CD4-positive, alpha-beta T cell (primary cell): ENCODE data around the gene ARHGAP15. TPM values are rescaled to one million over a fixed set of nuclear protein-coding genes. Genes with fewer than 3 reads are reported as not detected.

ENCODE experiments used
- ATAC-seq: fragments of 200-7000 bp; cut with Tn5 transposase; one replicate; pipeline ENCODE4 v1.10.0; 2022; ENCODE audit warnings: mild to moderate bottlenecking; ENCODE audit not compliant: poor library complexity
- CTCF ChIA-PET: fragments of 350-600 bp; sonication (Branson Sonifier 250); formaldehyde crosslinking; loops from one replicate; lab custom pipeline; 2021; ENCODE audit warnings: antibody characterized with exemption, inconsistent platforms; lab: Charles Lee
- POLR2A ChIA-PET: fragments of 350-600 bp; sonication (Branson Sonifier 250); formaldehyde crosslinking; loops from one replicate; lab custom pipeline; 2021; ENCODE audit warnings: antibody characterized with exemption, inconsistent platforms; lab: Charles Lee
- DNase-seq, 14 experiments: peaks; one replicate each; pipeline ENCODE4 v3.0.0-alpha.2; 2013 to 2020; ENCODE audit warnings: mixed read lengths in 2 of 14
- H3K27ac ChIP-seq, 2 donors: one replicate each; pipeline versions ENCODE4 v1.5.1 to v1.7.0; 2013; ENCODE audit warnings: low read length in 2 of 2, low read depth in 1 of 2, mild to moderate bottlenecking in 1 of 2
- H3K27me3 ChIP-seq, 2 experiments: 1 replicate in 1 of 2; 2 replicates in 1 of 2; pipeline versions ENCODE4 v1.6.1 to v1.7.0; 2013; ENCODE audit warnings: low read length in 2 of 2, control low read depth in 1 of 2, mild to moderate bottlenecking in 1 of 2, moderate library complexity in 1 of 2; ENCODE audit not compliant: insufficient read depth in 2 of 2, control insufficient read depth in 1 of 2
- H3K36me3 ChIP-seq: one replicate; pipeline ENCODE4 v1.6.1; 2013; ENCODE audit warnings: low read length, control low read depth; ENCODE audit not compliant: insufficient read depth
- H3K4me1 ChIP-seq: one replicate; pipeline ENCODE4 v1.6.1; 2013; ENCODE audit warnings: low read length, control low read depth; ENCODE audit not compliant: insufficient read depth
- H3K4me3 ChIP-seq: one replicate; pipeline ENCODE4 v1.5.1; 2013; ENCODE audit warnings: mild to moderate bottlenecking, low read length, moderate library complexity
- H3K9me3 ChIP-seq, 2 experiments: 1 replicate in 1 of 2; 2 replicates in 1 of 2; pipeline versions ENCODE4 v1.6.1 to v1.7.0; 2013; ENCODE audit warnings: low read length in 2 of 2, mild to moderate bottlenecking in 2 of 2, control low read depth in 1 of 2, moderate library complexity in 1 of 2; ENCODE audit not compliant: control insufficient read depth in 1 of 2, insufficient read depth in 1 of 2
- H3K27ac Mint-ChIP-seq: one replicate; pipeline ENCODE4 v1.8.0; 2020; ENCODE audit warnings: mixed read lengths
- H3K27me3 Mint-ChIP-seq: one replicate; pipeline ENCODE4 v1.8.0; 2021; ENCODE audit warnings: mixed read lengths
- H3K36me3 Mint-ChIP-seq: one replicate; pipeline ENCODE4 v1.8.0; 2021; ENCODE audit warnings: low read depth, mixed read lengths
- H3K4me1 Mint-ChIP-seq: one replicate; pipeline ENCODE4 v1.8.0; 2021; ENCODE audit warnings: low read depth, mixed read lengths
- H3K4me3 Mint-ChIP-seq: one replicate; pipeline ENCODE4 v1.8.0; 2020; ENCODE audit warnings: mild to moderate bottlenecking, mixed read lengths
- H3K9me3 Mint-ChIP-seq: one replicate; pipeline ENCODE4 v1.8.0; 2020; ENCODE audit warnings: mixed read lengths
- intact Hi-C, 2 experiments: fragments of 100-400 bp; cut with DNase I in 1 of 2; cut with micrococcal nuclease in 1 of 2; formaldehyde crosslinking; loops; one replicate each; pipeline versions ENCODE4 v1.15.1 to v1.9.0; 2023 to 2025; cut with DNase I, micrococcal nuclease
- total RNA-seq, 174 experiments: library from RNA in 2 of 174; stranded (reverse) in 2 of 174; gene quantifications; one replicate each; pipeline ENCODE4 v1.2.3 and lab custom pipeline; 2021 to 2026
- TF ChIP-seq, protein P1 (sequence below): fragments of 200-600 bp; IDR thresholded peaks from one replicate; pipeline ENCODE4 v1.8.0; 2022; ENCODE audit warnings: antibody characterized with exemption, mild to moderate bottlenecking

The ARHGAP15 gene
- total RNA-seq, 2 experiments from 2014 or later: 158 to 165 TPM

DNA sequence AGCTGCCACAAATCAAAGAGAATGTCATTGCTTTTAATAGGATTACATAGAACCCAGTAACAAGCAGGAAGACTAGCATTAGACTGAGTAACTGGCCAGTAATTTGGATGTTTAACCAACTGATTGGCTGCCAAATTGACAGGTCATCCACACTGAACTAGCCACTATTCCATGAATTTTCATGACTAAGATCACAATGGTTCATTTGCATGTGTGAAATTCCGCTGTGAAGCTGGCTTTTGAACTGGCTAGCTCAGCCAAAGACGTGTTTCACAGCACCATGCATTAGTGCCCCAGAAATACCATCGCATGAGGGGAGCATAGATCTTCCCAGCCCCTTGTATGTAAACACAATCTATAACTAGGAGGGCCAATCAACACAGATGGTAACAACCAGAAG is 649.8 kb downstream of the ARHGAP15 start:
- Histone ChIP-seq H3K4me3 (no peak overlapping the region), H3K9me3 (no peaks in the 10 kb centered on the region), H3K27ac (no peak overlapping the region), H3K36me3 (no peaks in the 10 kb centered on the region), H3K4me1 (no peaks in the 10 kb centered on the region), H3K27me3 (no peaks in the 10 kb centered on the region)
- ATAC-seq: no peak
- Mint-ChIP-seq H3K9me3 (no peaks in the 10 kb centered on the region), H3K27ac (no peak overlapping the region), H3K4me1 (no peaks in the 10 kb centered on the region), H3K36me3 (no peaks in the 10 kb centered on the region), H3K27me3 (no peaks in the 10 kb centered on the region), H3K4me3 (no peak overlapping the region)
- POLR2A ChIA-PET: no interaction called here
- TF ChIP-seq, protein P1, sequence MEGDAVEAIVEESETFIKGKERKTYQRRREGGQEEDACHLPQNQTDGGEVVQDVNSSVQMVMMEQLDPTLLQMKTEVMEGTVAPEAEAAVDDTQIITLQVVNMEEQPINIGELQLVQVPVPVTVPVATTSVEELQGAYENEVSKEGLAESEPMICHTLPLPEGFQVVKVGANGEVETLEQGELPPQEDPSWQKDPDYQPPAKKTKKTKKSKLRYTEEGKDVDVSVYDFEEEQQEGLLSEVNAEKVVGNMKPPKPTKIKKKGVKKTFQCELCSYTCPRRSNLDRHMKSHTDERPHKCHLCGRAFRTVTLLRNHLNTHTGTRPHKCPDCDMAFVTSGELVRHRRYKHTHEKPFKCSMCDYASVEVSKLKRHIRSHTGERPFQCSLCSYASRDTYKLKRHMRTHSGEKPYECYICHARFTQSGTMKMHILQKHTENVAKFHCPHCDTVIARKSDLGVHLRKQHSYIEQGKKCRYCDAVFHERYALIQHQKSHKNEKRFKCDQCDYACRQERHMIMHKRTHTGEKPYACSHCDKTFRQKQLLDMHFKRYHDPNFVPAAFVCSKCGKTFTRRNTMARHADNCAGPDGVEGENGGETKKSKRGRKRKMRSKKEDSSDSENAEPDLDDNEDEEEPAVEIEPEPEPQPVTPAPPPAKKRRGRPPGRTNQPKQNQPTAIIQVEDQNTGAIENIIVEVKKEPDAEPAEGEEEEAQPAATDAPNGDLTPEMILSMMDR: no peak
- no peak for DNase-seq
- CTCF ChIA-PET: no interaction called here
- intact Hi-C loops: no loop called here

DNA sequence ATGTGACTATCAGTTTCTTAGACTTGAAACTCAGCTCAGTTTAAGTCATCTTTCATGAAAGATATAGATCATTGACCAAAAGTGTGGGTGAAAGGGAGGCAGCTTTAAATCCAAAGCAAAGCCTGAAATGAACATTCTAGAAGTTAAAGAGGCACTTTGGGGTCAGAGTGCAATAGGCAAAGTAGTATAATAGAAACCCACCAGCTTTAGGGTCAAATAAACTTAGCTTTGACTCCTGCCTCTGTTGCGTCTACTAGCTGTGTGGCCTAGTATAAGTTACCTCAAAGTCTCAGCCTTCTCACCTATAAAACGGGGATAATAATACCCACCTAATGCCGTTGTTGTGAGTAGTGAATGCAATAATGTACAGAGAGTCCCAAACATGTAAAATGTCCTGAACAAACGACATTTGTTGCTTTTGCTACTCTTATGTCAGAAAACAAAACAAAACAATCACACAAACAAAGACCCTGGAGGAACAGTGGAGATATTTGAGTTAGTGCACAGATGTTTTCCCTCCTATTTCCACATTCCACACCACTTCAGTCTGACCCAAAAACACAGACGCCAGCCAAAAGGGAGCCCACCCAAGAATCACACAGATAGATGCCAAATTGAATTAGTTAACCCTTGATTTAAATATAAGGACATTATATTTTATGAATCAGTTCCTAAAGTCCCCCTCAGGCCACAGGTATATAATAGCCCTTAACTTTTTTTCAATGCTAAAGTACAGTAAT is 657.0 kb downstream of the ARHGAP15 start:
- no peaks in the 10 kb centered on the region for H3K4me1 Mint-ChIP-seq
- H3K4me3 ChIP-seq: no peak overlapping the region
- intact Hi-C loops: no loop called here
- ATAC-seq: no peak
- H3K9me3 Mint-ChIP-seq: no peaks in the 10 kb centered on the region
- TF ChIP-seq, protein P1: no peak
- CTCF ChIA-PET: no interaction called here
- H3K36me3 ChIP-seq: no peaks in the 10 kb centered on the region
- no peak for DNase-seq
- H3K4me3 Mint-ChIP-seq: no peak overlapping the region
- POLR2A ChIA-PET: no interaction called here
- H3K9me3 ChIP-seq: no peaks in the 10 kb centered on the region
- no peak overlapping the region for H3K27ac ChIP-seq
- no peaks in the 10 kb centered on the region for H3K27me3 Mint-ChIP-seq
- H3K27ac Mint-ChIP-seq: no peak overlapping the region
- no peaks in the 10 kb centered on the region for H3K27me3 ChIP-seq
- H3K36me3 Mint-ChIP-seq: no peaks in the 10 kb centered on the region
- no peaks in the 10 kb centered on the region for H3K4me1 ChIP-seq

DNA sequence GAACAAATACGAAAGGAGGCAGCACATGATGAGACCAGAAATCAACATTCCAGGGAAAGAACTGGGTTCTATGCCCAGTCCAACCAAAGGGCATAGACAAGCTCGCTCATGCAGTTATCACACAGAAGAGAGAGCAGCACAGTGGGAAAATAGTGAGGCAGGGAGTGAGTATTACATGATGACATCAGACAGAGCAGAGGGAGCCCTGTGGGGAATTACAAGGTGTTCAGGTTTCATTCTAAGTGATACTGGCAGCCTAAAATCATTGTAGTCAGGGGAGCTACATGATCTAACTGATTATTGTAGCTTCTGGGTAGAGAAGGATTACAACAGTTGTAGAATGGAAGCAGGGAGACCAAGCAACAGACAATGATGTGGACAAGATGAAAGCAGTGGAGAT is 658.5 kb downstream of the ARHGAP15 start:
- Mint-ChIP-seq H3K4me3 (no peak overlapping the region), H3K4me1 (no peaks in the 10 kb centered on the region), H3K9me3 (no peaks in the 10 kb centered on the region), H3K27ac (no peak overlapping the region), H3K27me3 (no peaks in the 10 kb centered on the region), H3K36me3 (no peaks in the 10 kb centered on the region)
- H3K27me3 ChIP-seq: no peaks in the 10 kb centered on the region
- ChIA-PET CTCF (no interaction called here), POLR2A (interaction anchor here (0.6 kb wide), 1 partner anchor 1976 kb away, joined by 3 read pairs; no protein-coding TSS in a partner anchor)
- DNase-seq (no peak), ATAC-seq (no peak)
- TF ChIP-seq, protein P1: no peak
- no peaks in the 10 kb centered on the region for H3K4me1 ChIP-seq
- no peak overlapping the region for H3K4me3 ChIP-seq
- H3K27ac ChIP-seq: no peak overlapping the region
- no peaks in the 10 kb centered on the region for H3K9me3 ChIP-seq
- H3K36me3 ChIP-seq: no peaks in the 10 kb centered on the region
- intact Hi-C loops: no loop called here
